GM12891 (cell line): ENCODE measurements around the gene ANO2.

Source experiments
- PAX5 ChIP-seq: IDR thresholded peaks from 2 replicates; pipeline ENCODE4 v1.6.1; 2011; ENCODE audit warnings: low read length, moderate library complexity, mild to moderate bottlenecking; ENCODE audit not compliant: insufficient read depth, severe bottlenecking
- POLR2A ChIP-seq: IDR thresholded peaks from 2 replicates; pipeline ENCODE4 v1.6.1; 2011; ENCODE audit warnings: low read depth, low read length, control low read depth
- POLR2AphosphoS5 ChIP-seq: IDR thresholded peaks from 2 replicates; pipeline ENCODE4 v1.6.1; 2011; ENCODE audit warnings: low read depth, low read length, control low read depth
- POU2F2 ChIP-seq: IDR thresholded peaks from 2 replicates; pipeline ENCODE4 v1.6.1; 2011; ENCODE audit warnings: low read depth, mild to moderate bottlenecking, control low read depth, low read length, moderate library complexity
- SPI1 ChIP-seq: IDR thresholded peaks from 2 replicates; pipeline ENCODE4 v1.6.1; 2011; ENCODE audit warnings: low read depth, low read length, control low read depth
- TAF1 ChIP-seq: IDR thresholded peaks from 2 replicates; pipeline ENCODE4 v1.6.1; 2011; ENCODE audit warnings: low read depth, low read length, control low read depth

- no peak for TF ChIP-seq TAF1
- no peak for TF ChIP-seq POLR2A
- no peak for TF ChIP-seq POLR2AphosphoS5
- TF ChIP-seq SPI1, result no peak
- TF ChIP-seq PAX5, result no peak
- peak; percentile 38; the same call in 1 of the 2 replicates for TF ChIP-seq POU2F2
Observed at GRCh38 chr12:5988659-5989116, 43.6 kb upstream of the ANO2 start.
